Subcutaneous abdominal adipose tissue (tissue), 5 donors: Measurements from ENCODE around the gene MIEF1.
"Not testable (repeated sequence)": the region's sequence is repeated elsewhere in the genome, so short reads cannot be mapped to it uniquely, and the experiment has no call there.

Experiments
- H3K27ac ChIP-seq: one replicate; pipeline ENCODE4 v1.7.0; 2013; ENCODE audit warnings: low read depth, mild to moderate bottlenecking, inconsistent platforms, low read length, moderate library complexity
- H3K27me3 ChIP-seq, 5 donors: one replicate each; pipeline ENCODE4 v1.7.0; 2013; ENCODE audit warnings: low read length in 5 of 5, inconsistent platforms in 1 of 5; ENCODE audit not compliant: control insufficient read depth in 5 of 5, insufficient read depth in 4 of 5
- H3K36me3 ChIP-seq, 5 donors: one replicate each; pipeline ENCODE4 v1.7.0; 2013; ENCODE audit warnings: low read length in 5 of 5; ENCODE audit not compliant: control insufficient read depth in 5 of 5, insufficient read depth in 5 of 5
- H3K4me1 ChIP-seq, 5 donors: one replicate each; pipeline ENCODE4 v1.7.0; 2013; ENCODE audit warnings: low read length in 5 of 5, mild to moderate bottlenecking in 3 of 5, moderate library complexity in 1 of 5; ENCODE audit not compliant: control insufficient read depth in 5 of 5, insufficient read depth in 5 of 5
- H3K4me3 ChIP-seq, 5 donors: one replicate each; pipeline ENCODE4 v1.7.0; 2013; ENCODE audit warnings: low read length in 5 of 5, low read depth in 1 of 5
- H3K9ac ChIP-seq, 5 donors: one replicate each; pipeline ENCODE4 v1.7.0; 2013; ENCODE audit warnings: low read length in 5 of 5, mild to moderate bottlenecking in 4 of 5, moderate library complexity in 3 of 5
- H3K9me3 ChIP-seq, 5 donors: one replicate each; pipeline ENCODE4 v1.7.0; 2013; ENCODE audit warnings: low read length in 5 of 5; ENCODE audit not compliant: control insufficient read depth in 5 of 5
- donor health status: healthy.
- donor health status: healthy.
- donor health status: healthy.
- donor health status: healthy.
- donor health status: healthy.

MIEF1 gene

GRCh38 chr22:39520226-39521105 lies 18.4 kb downstream of the MIEF1 start, which contains the start of gene ATF4:
ATF4 (plus strand) TSS chr22:39520562; CDS start chr22:39521446, 884 bp downstream.
- H3K36me3 ChIP-seq, result peaks cover 7 to 54% (median 41%) of the 10 kb centered on the region in 5 donors
- peak within 1 kb of the TSS; percentile 97 for H3K27ac ChIP-seq
- H3K4me1 ChIP-seq, result peaks cover 23 to 66% (median 58%) of the 10 kb centered on the region in 5 donors

GRCh38 chr22:39521106-39521885 lies 19.2 kb downstream of the MIEF1 start:
- Histone ChIP-seq H3K36me3 (peaks cover 0 to 47% (median 36%) of the 10 kb centered on the region in 5 donors), H3K4me1 (peaks cover 24 to 75% (median 60%) of the 10 kb centered on the region in 5 donors), H3K4me3 (peak overlapping the region; percentile 85 to 99 (median 95)), H3K9ac (peak overlapping the region; percentile 92 to 99 (median 96)), H3K27ac (peak overlapping the region; percentile 97)
- H3K27me3 ChIP-seq, H3K9me3 ChIP-seq: not testable (repeated sequence)

More at GRCh38 chr22:39520226-39521105, 18.4 kb downstream of the MIEF1 start, which contains the start of gene ATF4:
- H3K9ac ChIP-seq, result peak within 1 kb of the TSS; percentile 92 to 99 (median 96)
- peak within 1 kb of the TSS; percentile 85 to 99 (median 95) for H3K4me3 ChIP-seq
- no peaks in the 10 kb centered on the region for H3K9me3 ChIP-seq
- H3K27me3 ChIP-seq, result no peaks in the 10 kb centered on the region

- Histone ChIP-seq H3K36me3 (peaks cover 0 to 42% (median 33%) of the 10 kb centered on the region in 5 donors), H3K4me3 (peak overlapping the region; percentile 85 to 99 (median 95)), H3K9ac (peak overlapping the region; percentile 26 to 99 (median 96)), H3K27ac (peak overlapping the region; percentile 97), H3K4me1 (peaks cover 24 to 80% (median 64%) of the 10 kb centered on the region in 5 donors)
- not testable (repeated sequence) for H3K27me3 ChIP-seq, H3K9me3 ChIP-seq
Observed at GRCh38 chr22:39522091-39522490, 20.0 kb downstream of the MIEF1 start.

- peaks cover 24 to 87% (median 68%) of the 10 kb centered on the region in 5 donors for H3K4me1 ChIP-seq
- peak overlapping the region; percentile 97 for H3K27ac ChIP-seq
- H3K4me3 ChIP-seq, result peak overlapping the region; percentile 85 to 99 (median 95)
- no peaks in the 10 kb centered on the region for H3K27me3 ChIP-seq
- no peaks in the 10 kb centered on the region for H3K9me3 ChIP-seq
- H3K9ac ChIP-seq, result peak overlapping the region; percentile 60 to 99 (median 96)
- H3K36me3 ChIP-seq, result peaks cover 0 to 48% (median 33%) of the 10 kb centered on the region in 5 donors
Observed at GRCh38 chr22:39522567-39523300, 20.6 kb downstream of the MIEF1 start.

DNA sequence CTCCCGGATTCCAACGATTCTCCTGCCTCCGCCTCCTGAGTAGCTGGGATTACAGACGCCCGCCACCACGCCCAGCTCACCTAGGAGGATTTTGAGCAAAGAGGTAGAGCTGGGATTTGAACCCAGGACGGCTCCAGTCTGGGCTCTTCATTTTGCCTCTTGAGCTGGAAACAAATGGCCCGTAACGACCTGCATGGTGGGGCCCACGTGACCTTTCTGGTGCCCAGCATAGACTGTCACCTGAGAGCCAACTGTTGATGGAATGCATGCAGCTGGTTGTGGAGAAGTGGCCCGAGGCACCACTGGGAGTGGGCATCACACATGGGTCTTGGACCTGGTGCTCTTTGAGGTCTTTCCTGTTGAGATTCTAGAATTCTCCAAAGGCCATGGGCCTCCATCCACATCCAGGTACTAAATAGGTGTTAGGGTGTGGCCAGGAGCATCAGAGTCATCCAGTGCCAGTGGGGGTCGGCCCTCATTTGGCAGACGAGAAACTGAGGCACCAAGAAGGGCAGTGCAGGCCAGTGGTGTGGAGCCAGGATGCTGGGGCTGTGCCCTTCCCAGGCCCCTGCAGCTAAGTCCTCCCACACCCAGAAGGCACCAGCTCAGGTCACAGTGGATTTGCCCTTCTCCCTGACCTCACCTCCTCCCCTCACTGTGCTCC lies 22.1 kb downstream of the MIEF1 start:
- peaks cover 26 to 87% (median 67%) of the 10 kb centered on the region in 5 donors for H3K4me1 ChIP-seq

DNA sequence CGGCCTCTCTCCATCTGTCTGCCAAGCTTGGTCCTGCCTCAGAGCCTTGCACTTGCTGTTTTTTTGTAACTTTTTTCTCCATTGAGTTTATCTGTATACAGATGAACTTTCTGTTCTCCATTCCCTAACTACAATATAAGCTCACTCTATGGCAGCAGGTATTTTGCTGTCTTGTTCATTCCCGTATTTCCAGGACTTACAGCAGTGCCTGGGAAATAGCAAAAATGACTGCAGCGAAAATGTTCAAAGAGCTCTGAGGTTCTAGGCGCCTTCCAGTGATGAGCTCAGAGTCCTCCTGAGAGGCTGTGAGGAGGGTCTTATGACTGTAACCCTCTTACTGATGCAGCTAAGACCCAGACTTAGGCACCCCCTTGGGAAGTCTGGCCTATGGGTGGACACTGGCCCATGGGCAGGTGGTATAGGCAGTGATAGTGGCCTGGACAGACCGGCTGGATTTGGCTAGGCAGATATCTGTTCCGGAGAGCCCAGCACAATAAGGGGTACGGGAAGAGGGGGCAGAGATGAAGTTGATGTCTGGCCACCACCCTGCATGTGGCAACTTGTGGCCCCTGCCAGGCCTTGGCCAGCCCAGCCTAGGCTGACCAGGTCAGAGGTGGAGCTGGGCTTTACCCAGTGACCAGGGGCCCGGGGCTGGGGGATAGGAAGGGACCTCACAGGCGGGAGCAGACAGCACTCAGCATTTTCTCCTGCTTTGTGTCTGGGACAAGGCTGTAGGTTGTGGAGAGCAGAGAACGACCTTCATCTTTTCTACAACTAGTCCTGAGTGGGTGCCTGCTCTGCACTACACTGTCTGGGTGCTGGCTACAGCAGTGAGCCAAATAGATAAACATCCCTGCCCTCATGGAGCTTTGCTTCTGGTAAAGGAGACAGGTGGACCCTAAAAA lies 22.9 kb downstream of the MIEF1 start:
- Histone ChIP-seq H3K9ac (peak overlapping the region in 1 of 5 donors; percentile 17), H3K27me3 (no peaks in the 10 kb centered on the region), H3K9me3 (no peaks in the 10 kb centered on the region), H3K36me3 (peaks cover 0 to 67% (median 47%) of the 10 kb centered on the region in 5 donors), H3K4me3 (peak overlapping the region in 1 of 5 donors; percentile 23), H3K27ac (peak overlapping the region; percentile 66), H3K4me1 (peaks cover 30 to 87% (median 71%) of the 10 kb centered on the region in 5 donors)

More for the DNA sequence above, 22.1 kb downstream of the MIEF1 start:
- H3K9ac ChIP-seq, result peak overlapping the region in 1 of 5 donors; percentile 17
- H3K27me3 ChIP-seq, result no peaks in the 10 kb centered on the region
- H3K27ac ChIP-seq, result peak overlapping the region; percentile 66
- H3K4me3 ChIP-seq, result peak overlapping the region in 4 of 5 donors; percentile 22 to 32 (median 26)
- peaks cover 0 to 60% (median 41%) of the 10 kb centered on the region in 5 donors for H3K36me3 ChIP-seq
- H3K9me3 ChIP-seq, result no peaks in the 10 kb centered on the region

GRCh38 chr22:39525658-39525975 lies 23.5 kb downstream of the MIEF1 start:
- Histone ChIP-seq H3K27ac (peak overlapping the region; percentile 66), H3K4me1 (peaks cover 30 to 93% (median 77%) of the 10 kb centered on the region in 5 donors), H3K9me3 (no peaks in the 10 kb centered on the region), H3K9ac (no peak overlapping the region), H3K27me3 (no peaks in the 10 kb centered on the region), H3K36me3 (peaks cover 0 to 71% (median 48%) of the 10 kb centered on the region in 5 donors), H3K4me3 (no peak overlapping the region)

DNA sequence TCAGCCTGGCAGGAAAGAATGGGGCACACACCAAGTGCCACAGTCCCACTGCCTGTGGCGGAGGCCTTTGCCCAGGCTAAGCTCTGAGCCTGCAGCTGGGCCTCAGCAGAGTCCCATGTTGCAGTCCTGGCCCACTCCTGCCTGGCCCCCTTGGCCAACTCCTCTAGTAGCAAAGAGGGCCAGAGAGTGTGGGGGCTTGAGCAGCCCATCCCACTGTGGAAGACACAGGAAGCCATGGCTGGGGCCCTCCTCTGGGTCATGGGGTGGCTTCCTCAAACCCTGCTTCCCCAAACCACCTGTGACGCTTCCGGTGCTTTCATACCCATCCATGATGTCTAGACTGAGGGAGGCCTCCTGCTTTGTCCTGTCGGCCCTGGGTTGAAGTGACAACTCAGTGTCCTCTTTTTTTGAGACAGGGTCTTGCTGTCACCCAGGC lies 24.7 kb downstream of the MIEF1 start:
- Histone ChIP-seq H3K9me3 (no peaks in the 10 kb centered on the region), H3K27me3 (no peaks in the 10 kb centered on the region), H3K4me3 (no peak overlapping the region), H3K36me3 (peaks cover 0 to 66% (median 47%) of the 10 kb centered on the region in 5 donors), H3K27ac (no peak overlapping the region), H3K9ac (no peak overlapping the region), H3K4me1 (peaks cover 30 to 97% (median 81%) of the 10 kb centered on the region in 5 donors)
